DOHH2 (cell line): Measurements from ENCODE around the gene COL9A3.

ENCODE experiments used
- CTCF ChIP-seq: fragments of 200-600 bp; sonication (generic); IDR thresholded peaks from one replicate; pipeline ENCODE4 v1.5.1; 2014; ENCODE audit warnings: antibody characterized with exemption, mild to moderate bottlenecking, low read depth, low read length; ENCODE audit not compliant: poor library complexity, severe bottlenecking
- EZH2phosphoT487 ChIP-seq: fragments of 200-600 bp; sonication (generic); IDR thresholded peaks from 2 replicates; pipeline ENCODE4 v1.6.1; 2017; ENCODE audit warnings: borderline replicate concordance, mild to moderate bottlenecking, antibody characterized with exemption, low read length, moderate library complexity, mixed read lengths

- TF ChIP-seq CTCF (no peak), EZH2phosphoT487 (no peak)
Measured at GRCh38 chr20:62874964-62875344, 58.1 kb downstream of the COL9A3 start.
